Measurements from ENCODE around the gene NDUFC2.
"Not testable (repeated sequence)": the region's sequence is repeated elsewhere in the genome, so short reads cannot be mapped to it uniquely, and the experiment has no call there.

NDUFC2 gene

GRCh38 chr11:78054971-78055370, 24.7 kb downstream of the NDUFC2 start:
- DNase-seq (ENCODE audit: low spot score) = no peak

GRCh38 chr11:78050964-78051831, 28.5 kb downstream of the NDUFC2 start:
- peak; percentile 46 for DNase-seq (ENCODE audit: low spot score)

GRCh38 chr11:78049348-78049747, 30.3 kb downstream of the NDUFC2 start:
- no peak for DNase-seq (ENCODE audit: low spot score)

GRCh38 chr11:78048561-78048960, 31.1 kb downstream of the NDUFC2 start:
- DNase-seq (ENCODE audit: low spot score) = no peak

GRCh38 chr11:78046486-78046854, 33.2 kb downstream of the NDUFC2 start:
- no peak for DNase-seq (ENCODE audit: low spot score)

GRCh38 chr11:78045851-78046485, 33.7 kb downstream of the NDUFC2 start:
- DNase-seq (ENCODE audit: low spot score) = peak; percentile 95

GRCh38 chr11:78044706-78045105, 35.0 kb downstream of the NDUFC2 start:
- no peak for DNase-seq (ENCODE audit: low spot score)

GRCh38 chr11:78041843-78042440, 37.7 kb downstream of the NDUFC2 start:
- no peak for DNase-seq (ENCODE audit: low spot score)

GRCh38 chr11:78041380-78041719, 38.3 kb downstream of the NDUFC2 start:
- DNase-seq (ENCODE audit: low spot score) = not testable (repeated sequence)

GRCh38 chr11:78040691-78041379, 38.8 kb downstream of the NDUFC2 start:
- no peak for DNase-seq (ENCODE audit: low spot score)

GRCh38 chr11:78039919-78040671, 39.6 kb downstream of the NDUFC2 start:
- DNase-seq (ENCODE audit: low spot score) = peak; percentile 88

- no peak for DNase-seq (ENCODE audit: low spot score)
Observed at GRCh38 chr11:78039391-78039918, 40.2 kb downstream of the NDUFC2 start.

- DNase-seq (ENCODE audit: low spot score) = no peak
Observed at GRCh38 chr11:78038697-78039313, 40.9 kb downstream of the NDUFC2 start.

- DNase-seq (ENCODE audit: low spot score) = no peak
Observed at GRCh38 chr11:78037825-78038620, 41.6 kb downstream of the NDUFC2 start.

GRCh38 chr11:78037056-78037455, 42.6 kb downstream of the NDUFC2 start:
- no peak for DNase-seq (ENCODE audit: low spot score)

GRCh38 chr11:78036313-78036712, 43.3 kb downstream of the NDUFC2 start:
- DNase-seq (ENCODE audit: low spot score) = no peak

GRCh38 chr11:78034623-78035022, 45.0 kb downstream of the NDUFC2 start:
- no peak for DNase-seq (ENCODE audit: low spot score)

- DNase-seq (ENCODE audit: low spot score) = no peak
Observed at GRCh38 chr11:78033040-78033439, 46.6 kb downstream of the NDUFC2 start.

GRCh38 chr11:78032090-78032489, 47.6 kb downstream of the NDUFC2 start:
- no peak for DNase-seq (ENCODE audit: low spot score)

- no peak for DNase-seq (ENCODE audit: low spot score)
Observed at GRCh38 chr11:78031629-78032028, 48.0 kb downstream of the NDUFC2 start.
